NB4 (cell line): Measurements from ENCODE around the gene AKT1.
"Not testable (repeated sequence)": the region's sequence is repeated elsewhere in the genome, so short reads cannot be mapped to it uniquely, and the experiment has no call there.

Source experiments
- DNase-seq: peaks from one replicate; pipeline ENCODE4 v3.0.0; 2010; ENCODE audit warnings: low read depth
- H3K4me3 ChIP-seq: one replicate; pipeline ENCODE4 v1.5.1; 2011; ENCODE audit warnings: mild to moderate bottlenecking, low read depth, low read length, moderate library complexity
- MYC ChIP-seq: IDR thresholded peaks from 2 replicates; pipeline ENCODE4 v1.6.1; 2011; ENCODE audit warnings: low read depth, low read length
- POLR2A ChIP-seq: IDR thresholded peaks from 2 replicates; pipeline ENCODE4 v1.6.1; 2011; ENCODE audit warnings: mild to moderate bottlenecking; ENCODE audit not compliant: insufficient read length; ENCODE audit errors: extremely low read depth
- TF ChIP-seq, protein P1 (sequence below): IDR thresholded peaks from 2 replicates; pipeline ENCODE4 v1.6.1; 2011; ENCODE audit warnings: low read depth, low read length
- TF ChIP-seq, protein P2 (sequence below): IDR thresholded peaks from one replicate; pipeline ENCODE4 v1.5.1; 2012; ENCODE audit warnings: low read depth, low read length

The AKT1 gene

DNA sequence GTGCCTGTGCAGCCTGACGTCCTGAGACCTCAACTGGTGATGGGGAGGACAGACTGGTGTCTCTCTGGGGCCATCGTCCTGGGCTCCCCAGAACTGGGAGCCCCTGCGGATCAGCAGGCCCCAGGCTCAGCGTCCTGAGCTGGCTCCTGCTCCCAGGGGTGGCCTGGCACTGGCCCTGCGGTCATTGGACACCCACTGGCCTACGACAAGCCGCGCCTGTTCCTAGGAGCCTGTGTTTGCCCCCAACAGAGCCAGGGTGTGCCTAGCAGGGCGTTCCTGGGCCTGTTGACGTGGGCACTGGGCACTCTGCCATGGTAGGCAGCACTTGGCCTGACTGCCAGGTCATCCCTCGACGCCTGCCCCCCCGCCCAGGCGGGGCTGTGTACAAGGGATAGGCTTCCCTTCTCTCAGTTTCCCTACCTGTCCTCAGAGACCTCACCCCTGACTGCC, 63.2 kb downstream of the AKT1 start:
- no peak for DNase-seq
- TF ChIP-seq POLR2A (no peak), MYC (no peak)
- TF ChIP-seq, protein P1, sequence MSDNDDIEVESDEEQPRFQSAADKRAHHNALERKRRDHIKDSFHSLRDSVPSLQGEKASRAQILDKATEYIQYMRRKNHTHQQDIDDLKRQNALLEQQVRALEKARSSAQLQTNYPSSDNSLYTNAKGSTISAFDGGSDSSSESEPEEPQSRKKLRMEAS: no peak
- TF ChIP-seq, protein P2, sequence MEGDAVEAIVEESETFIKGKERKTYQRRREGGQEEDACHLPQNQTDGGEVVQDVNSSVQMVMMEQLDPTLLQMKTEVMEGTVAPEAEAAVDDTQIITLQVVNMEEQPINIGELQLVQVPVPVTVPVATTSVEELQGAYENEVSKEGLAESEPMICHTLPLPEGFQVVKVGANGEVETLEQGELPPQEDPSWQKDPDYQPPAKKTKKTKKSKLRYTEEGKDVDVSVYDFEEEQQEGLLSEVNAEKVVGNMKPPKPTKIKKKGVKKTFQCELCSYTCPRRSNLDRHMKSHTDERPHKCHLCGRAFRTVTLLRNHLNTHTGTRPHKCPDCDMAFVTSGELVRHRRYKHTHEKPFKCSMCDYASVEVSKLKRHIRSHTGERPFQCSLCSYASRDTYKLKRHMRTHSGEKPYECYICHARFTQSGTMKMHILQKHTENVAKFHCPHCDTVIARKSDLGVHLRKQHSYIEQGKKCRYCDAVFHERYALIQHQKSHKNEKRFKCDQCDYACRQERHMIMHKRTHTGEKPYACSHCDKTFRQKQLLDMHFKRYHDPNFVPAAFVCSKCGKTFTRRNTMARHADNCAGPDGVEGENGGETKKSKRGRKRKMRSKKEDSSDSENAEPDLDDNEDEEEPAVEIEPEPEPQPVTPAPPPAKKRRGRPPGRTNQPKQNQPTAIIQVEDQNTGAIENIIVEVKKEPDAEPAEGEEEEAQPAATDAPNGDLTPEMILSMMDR: no peak

DNA sequence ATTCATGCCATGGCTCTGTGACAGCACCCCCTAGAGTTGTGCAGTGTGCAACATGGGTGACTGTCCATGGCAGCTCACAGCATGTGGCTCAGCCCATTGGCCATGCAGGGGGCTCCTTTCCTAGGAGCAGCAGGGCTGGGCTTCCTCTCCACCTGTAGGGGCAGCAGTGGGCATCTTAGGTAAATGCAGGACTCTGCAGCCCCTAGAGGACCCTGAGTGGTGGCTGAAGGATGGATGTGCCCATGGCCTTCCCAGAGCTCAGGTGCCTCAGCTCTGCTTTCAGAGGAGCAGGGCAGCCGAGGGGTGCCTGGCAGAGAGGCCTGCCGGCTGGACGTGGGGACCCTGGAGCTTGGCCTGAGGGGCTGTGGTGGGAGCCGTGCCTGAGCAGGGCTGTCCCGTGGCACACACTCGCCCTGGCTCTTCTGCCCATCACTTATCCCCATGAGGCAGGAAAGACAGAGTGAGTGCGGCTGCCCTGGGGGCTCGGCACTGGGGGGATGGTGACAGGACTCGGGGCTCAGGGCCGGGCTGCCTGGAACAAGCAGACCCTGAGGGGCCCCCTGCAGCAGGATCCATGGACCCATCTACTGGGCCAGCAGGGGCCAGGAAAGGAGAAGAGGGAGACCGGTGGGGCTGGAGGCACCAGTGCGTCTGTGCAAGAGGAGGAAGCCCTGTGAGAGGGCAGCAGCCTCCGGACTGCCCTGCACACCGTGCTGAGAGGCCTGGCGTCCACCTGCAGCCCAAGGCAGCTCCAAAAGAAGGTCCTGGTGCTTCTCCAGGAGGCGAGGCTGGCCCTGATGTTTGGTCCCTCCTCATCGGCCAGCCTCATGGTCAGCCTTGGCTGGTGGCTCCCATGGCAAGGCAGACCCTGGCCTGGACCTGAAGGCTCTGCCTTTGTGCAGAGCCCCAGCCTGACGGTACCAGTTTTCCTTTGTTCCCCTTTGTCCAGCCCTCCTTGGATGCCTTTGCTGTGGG, 63.9 kb downstream of the AKT1 start:
- TF ChIP-seq, protein P2: peak; percentile 41
- no peak for TF ChIP-seq POLR2A
- peak; percentile 40 for DNase-seq
- H3K4me3 ChIP-seq: no peak overlapping the region

More for the DNA sequence above, 63.2 kb downstream of the AKT1 start:
- no peak overlapping the region for H3K4me3 ChIP-seq

DNA sequence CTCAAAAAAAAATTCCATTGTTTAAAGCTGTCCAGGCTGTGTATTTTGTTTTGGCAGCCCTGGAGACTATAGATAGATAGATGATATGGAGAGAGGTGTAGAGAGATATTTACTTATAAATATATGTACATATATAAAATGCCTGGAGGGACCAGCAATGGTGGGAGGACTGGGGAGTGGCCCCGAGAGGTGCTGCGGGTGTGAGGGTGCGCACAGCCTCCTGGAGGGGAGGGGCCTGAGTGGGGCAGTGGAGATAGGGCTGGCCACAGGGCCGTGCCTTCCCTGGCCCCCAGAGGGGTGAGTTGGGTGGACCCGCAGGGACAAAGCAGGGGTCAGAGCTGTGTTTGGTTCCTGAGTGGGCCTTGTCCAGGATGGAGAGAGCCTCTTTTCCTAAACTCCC, 65.1 kb downstream of the AKT1 start:
- H3K4me3 ChIP-seq: no peak overlapping the region
- no peak for DNase-seq
- TF ChIP-seq POLR2A (no peak), MYC (no peak)
- TF ChIP-seq, protein P2: no peak
- TF ChIP-seq, protein P1: no peak

DNA sequence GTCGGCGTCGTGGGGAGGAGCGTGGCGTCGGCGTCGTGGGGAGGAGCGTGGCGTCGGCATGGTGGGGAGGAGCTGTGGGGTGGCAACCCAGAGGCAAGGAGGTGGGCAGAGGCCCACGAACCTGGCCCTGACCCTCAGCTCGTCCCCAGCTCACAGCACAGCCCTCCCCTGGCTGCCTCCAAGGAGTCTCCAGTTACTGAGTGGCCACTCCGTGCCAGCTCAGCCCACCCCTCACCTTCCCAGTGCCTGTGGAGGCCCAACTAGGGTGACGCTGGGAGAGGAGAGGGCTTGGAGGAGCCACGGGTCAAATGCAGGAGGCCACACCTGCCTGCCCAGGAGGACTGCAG, 65.7 kb downstream of the AKT1 start:
- no peak overlapping the region for H3K4me3 ChIP-seq
- DNase-seq: no peak
- no peak for TF ChIP-seq POLR2A

DNA sequence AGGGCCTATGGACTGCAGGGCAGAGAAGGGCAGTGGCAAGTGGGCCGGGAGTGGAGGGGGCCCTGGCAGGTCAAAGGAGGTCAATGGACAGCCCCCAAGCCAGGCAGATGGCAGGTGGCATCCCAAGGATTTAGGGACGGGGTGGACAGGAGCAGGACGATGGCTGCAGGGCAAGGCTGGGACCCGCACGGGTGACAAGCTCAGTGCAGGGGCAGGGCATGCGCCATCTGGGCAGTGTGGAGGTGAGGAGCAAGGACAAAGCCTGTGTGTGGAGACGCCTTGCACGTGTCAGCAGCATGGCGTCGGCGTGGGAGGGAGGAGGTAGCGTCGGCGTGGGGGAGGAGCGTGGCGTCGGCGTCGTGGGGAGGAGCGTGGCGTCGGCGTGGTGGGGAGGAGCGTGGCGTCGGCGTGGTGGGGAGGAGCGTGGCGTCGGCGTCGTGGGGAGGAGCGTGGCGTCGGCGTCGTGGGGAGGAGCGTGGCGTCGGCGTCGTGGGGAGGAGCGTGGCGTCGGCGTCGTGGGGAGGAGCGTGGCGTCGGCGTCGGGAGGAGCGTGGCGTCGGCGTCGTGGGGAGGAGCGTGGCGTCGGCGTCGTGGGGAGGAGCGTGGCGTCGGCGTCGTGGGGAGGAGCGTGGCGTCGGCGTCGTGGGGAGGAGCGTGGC, 66.2 kb downstream of the AKT1 start:
- not testable (repeated sequence) for DNase-seq

DNA sequence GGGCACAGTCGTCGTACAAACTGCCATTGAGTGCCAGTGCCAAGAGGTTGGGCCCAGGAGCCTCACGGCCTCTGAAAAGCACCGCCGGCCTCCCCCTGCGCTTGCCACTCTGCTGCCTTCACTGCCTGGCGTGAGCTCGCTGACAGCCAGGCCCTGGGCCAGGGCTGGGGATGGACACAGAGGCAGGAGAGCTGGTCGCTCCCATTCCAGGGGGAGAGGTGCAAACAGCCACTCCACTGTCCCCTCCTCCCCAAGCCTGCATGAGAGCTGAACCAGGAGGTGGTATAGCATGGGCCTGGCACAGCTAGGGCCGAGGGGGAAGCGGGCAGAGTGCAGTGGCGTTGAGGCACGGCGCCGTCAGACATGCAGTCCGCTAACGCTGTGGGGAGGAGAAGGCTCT, 66.9 kb downstream of the AKT1 start:
- no peak for TF ChIP-seq POLR2A
- TF ChIP-seq, protein P1: no peak
- TF ChIP-seq, protein P2: no peak
- TF ChIP-seq MYC: no peak
- DNase-seq: no peak
- H3K4me3 ChIP-seq: no peak overlapping the region

More for the DNA sequence above, 66.2 kb downstream of the AKT1 start:
- H3K4me3 ChIP-seq: not testable (repeated sequence)
